Neural cell (in vitro differentiated cells): Measurements from ENCODE around the gene LST1.

Experiments used
- EP300 ChIP-seq: fragments of 450-650 bp; conservative IDR thresholded peaks from 2 replicates; pipeline ENCODE4 v1.6.1; 2014; ENCODE audit warnings: antibody characterized with exemption, mild to moderate bottlenecking, moderate library complexity; ENCODE audit not compliant: poor library complexity, severe bottlenecking
- EZH2 ChIP-seq: fragments of 200-600, 300-800 bp; shearing (Covaris generic), sonication (generic); IDR thresholded peaks from 2 replicates; pipeline ENCODE4 v1.6.1; 2014; ENCODE audit warnings: antibody characterized with exemption, low read length, borderline replicate concordance, mild to moderate bottlenecking; ENCODE audit not compliant: insufficient read depth, poor library complexity, severe bottlenecking
- MXI1 ChIP-seq: fragments of 450-650 bp; conservative IDR thresholded peaks from 2 replicates; pipeline ENCODE4 v1.6.1; 2014; ENCODE audit warnings: antibody characterized with exemption, mild to moderate bottlenecking; ENCODE audit not compliant: poor library complexity, severe bottlenecking
- POLR2AphosphoS5 ChIP-seq: IDR thresholded peaks from 2 replicates; pipeline ENCODE4 v1.6.1; 2012
- SMC3 ChIP-seq: fragments of 450-650 bp; conservative IDR thresholded peaks from 2 replicates; pipeline ENCODE4 v1.6.1; 2014; ENCODE audit warnings: antibody characterized with exemption, mild to moderate bottlenecking, moderate library complexity; ENCODE audit not compliant: poor library complexity
- TF ChIP-seq, protein P1 (sequence below): IDR thresholded peaks from 2 replicates; pipeline ENCODE4 v1.6.1; 2012; ENCODE audit warnings: borderline replicate concordance
- TF ChIP-seq, protein P2 (sequence below): fragments of 450-650 bp; IDR thresholded peaks from 2 replicates; pipeline ENCODE4 v1.5.1; 2014; ENCODE audit warnings: antibody characterized with exemption, mild to moderate bottlenecking, moderate library complexity; ENCODE audit not compliant: poor library complexity, severe bottlenecking

DNA sequence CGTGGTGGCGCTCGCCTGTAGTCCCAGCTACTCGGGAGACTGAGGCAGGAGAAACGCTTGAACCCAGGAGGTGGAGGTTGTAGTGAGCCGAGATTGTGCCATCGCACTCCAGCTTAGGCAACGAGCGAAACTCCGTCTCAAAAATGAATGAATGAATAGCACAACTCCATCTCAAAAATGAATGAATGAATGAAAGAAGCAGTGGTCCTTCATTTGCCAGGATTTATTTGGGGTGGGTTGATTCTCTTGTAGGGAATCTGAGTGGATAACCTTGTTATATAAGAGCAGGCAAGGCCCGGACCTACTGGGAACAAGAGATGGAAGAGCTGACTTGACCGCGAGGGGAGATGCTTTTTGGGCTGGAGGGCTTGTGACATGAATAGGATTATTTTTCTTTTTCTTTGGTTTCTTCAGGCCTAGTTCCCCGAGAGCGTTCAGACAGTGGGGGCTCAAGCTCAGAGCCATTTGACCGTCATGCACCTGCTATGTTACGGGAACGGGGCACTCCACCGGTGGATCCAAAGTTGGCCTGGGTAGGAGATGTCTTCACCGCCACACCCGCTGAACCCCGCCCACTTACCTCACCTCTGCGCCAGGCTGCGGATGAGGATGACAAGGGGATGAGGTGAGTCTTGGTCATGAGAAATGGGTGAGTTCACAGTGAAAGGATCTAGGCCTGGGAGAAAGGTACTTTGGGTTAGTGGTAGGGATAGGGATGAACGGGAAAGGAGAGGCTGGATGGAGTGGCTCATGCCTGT, 44.3 kb downstream of the LST1 start:
- TF ChIP-seq, protein P1, sequence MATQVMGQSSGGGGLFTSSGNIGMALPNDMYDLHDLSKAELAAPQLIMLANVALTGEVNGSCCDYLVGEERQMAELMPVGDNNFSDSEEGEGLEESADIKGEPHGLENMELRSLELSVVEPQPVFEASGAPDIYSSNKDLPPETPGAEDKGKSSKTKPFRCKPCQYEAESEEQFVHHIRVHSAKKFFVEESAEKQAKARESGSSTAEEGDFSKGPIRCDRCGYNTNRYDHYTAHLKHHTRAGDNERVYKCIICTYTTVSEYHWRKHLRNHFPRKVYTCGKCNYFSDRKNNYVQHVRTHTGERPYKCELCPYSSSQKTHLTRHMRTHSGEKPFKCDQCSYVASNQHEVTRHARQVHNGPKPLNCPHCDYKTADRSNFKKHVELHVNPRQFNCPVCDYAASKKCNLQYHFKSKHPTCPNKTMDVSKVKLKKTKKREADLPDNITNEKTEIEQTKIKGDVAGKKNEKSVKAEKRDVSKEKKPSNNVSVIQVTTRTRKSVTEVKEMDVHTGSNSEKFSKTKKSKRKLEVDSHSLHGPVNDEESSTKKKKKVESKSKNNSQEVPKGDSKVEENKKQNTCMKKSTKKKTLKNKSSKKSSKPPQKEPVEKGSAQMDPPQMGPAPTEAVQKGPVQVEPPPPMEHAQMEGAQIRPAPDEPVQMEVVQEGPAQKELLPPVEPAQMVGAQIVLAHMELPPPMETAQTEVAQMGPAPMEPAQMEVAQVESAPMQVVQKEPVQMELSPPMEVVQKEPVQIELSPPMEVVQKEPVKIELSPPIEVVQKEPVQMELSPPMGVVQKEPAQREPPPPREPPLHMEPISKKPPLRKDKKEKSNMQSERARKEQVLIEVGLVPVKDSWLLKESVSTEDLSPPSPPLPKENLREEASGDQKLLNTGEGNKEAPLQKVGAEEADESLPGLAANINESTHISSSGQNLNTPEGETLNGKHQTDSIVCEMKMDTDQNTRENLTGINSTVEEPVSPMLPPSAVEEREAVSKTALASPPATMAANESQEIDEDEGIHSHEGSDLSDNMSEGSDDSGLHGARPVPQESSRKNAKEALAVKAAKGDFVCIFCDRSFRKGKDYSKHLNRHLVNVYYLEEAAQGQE: no peak
- TF ChIP-seq, protein P2, sequence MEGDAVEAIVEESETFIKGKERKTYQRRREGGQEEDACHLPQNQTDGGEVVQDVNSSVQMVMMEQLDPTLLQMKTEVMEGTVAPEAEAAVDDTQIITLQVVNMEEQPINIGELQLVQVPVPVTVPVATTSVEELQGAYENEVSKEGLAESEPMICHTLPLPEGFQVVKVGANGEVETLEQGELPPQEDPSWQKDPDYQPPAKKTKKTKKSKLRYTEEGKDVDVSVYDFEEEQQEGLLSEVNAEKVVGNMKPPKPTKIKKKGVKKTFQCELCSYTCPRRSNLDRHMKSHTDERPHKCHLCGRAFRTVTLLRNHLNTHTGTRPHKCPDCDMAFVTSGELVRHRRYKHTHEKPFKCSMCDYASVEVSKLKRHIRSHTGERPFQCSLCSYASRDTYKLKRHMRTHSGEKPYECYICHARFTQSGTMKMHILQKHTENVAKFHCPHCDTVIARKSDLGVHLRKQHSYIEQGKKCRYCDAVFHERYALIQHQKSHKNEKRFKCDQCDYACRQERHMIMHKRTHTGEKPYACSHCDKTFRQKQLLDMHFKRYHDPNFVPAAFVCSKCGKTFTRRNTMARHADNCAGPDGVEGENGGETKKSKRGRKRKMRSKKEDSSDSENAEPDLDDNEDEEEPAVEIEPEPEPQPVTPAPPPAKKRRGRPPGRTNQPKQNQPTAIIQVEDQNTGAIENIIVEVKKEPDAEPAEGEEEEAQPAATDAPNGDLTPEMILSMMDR: no peak
- TF ChIP-seq EZH2 (no peak), MXI1 (no peak), POLR2AphosphoS5 (no peak), EP300 (no peak), SMC3 (no peak)
